Gastroesophageal sphincter (tissue), 3 donors: Measurements from ENCODE around the gene RELL1.

Experiments used
- EP300 ChIP-seq: sonication (generic); formaldehyde crosslinking; IDR thresholded peaks from one replicate; pipeline ENCODE4 v1.6.1; 2017; ENCODE audit warnings: antibody characterized with exemption, mild to moderate bottlenecking
- POLR2A ChIP-seq, 2 donors: fragments of 450-650 bp; IDR thresholded peaks; one replicate each; pipeline ENCODE4 v1.6.1; 2017; ENCODE audit warnings: antibody characterized with exemption in 2 of 2, mild to moderate bottlenecking in 2 of 2, moderate library complexity in 1 of 2
- POLR2AphosphoS5 ChIP-seq: sonication (generic); formaldehyde crosslinking; IDR thresholded peaks from one replicate; pipeline ENCODE4 v1.6.1; 2017; ENCODE audit warnings: antibody characterized with exemption
- TF ChIP-seq, protein P1 (sequence below), 4 experiments: fragments of 200-600 bp in 2 of 4; fragments of 450-650 bp in 2 of 4; sonication (generic) in 1 of 4; IDR thresholded peaks; one replicate each; pipeline ENCODE4 v1.5.1; 2017 to 2019; ENCODE audit warnings: antibody characterized with exemption in 4 of 4, mild to moderate bottlenecking in 2 of 4, moderate library complexity in 2 of 4

DNA sequence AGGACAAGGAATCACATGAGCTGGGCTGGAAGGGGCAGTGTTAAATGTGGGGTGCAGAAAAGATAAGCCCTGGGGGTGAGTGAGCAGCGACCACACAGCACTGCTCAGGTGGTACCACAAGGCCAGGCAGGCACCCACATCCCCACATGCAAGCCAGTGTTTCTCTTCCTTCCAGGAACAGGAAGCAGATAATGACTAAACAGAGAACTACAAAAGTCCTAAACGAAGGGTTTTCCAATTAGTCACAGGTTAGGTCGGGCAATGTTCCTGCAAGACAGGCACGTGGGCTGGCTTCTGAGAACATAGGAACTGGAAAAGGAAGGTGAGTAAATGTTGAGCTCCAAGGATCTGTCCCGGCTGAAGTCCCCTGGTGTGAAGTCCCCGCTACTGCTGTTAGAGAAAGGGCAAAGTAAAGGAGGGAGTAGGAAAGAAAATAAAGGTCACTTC, 19.5 kb downstream of the RELL1 start:
- TF ChIP-seq POLR2A (IDR thresholded peaks at IDR 0.05), result no peak
- TF ChIP-seq POLR2AphosphoS5, result peak; percentile 93
- TF ChIP-seq, protein P1, sequence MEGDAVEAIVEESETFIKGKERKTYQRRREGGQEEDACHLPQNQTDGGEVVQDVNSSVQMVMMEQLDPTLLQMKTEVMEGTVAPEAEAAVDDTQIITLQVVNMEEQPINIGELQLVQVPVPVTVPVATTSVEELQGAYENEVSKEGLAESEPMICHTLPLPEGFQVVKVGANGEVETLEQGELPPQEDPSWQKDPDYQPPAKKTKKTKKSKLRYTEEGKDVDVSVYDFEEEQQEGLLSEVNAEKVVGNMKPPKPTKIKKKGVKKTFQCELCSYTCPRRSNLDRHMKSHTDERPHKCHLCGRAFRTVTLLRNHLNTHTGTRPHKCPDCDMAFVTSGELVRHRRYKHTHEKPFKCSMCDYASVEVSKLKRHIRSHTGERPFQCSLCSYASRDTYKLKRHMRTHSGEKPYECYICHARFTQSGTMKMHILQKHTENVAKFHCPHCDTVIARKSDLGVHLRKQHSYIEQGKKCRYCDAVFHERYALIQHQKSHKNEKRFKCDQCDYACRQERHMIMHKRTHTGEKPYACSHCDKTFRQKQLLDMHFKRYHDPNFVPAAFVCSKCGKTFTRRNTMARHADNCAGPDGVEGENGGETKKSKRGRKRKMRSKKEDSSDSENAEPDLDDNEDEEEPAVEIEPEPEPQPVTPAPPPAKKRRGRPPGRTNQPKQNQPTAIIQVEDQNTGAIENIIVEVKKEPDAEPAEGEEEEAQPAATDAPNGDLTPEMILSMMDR (IDR thresholded peaks at IDR 0.05), result peak in 2 of 4 experiments; percentile 25 to 39
- TF ChIP-seq EP300, result no peak
